A549 (cell line): ENCODE results near the gene SLC25A47.

ENCODE experiments used
- CBX8 ChIP-seq: fragments of 200-600 bp; sonication (generic); IDR thresholded peaks from 2 replicates; pipeline ENCODE4 v1.6.1; 2016
- CTCF ChIP-seq: fragments of >200 bp; sonication (Bioruptor Twin); formaldehyde crosslinking; IDR thresholded peaks from 3 replicates; pipeline ENCODE4 v1.5.1; 2016
- HDAC2 ChIP-seq: fragments of 200-600 bp; sonication (generic); IDR thresholded peaks from 2 replicates; pipeline ENCODE4 v1.6.1; 2016
- POLR2A ChIP-seq: IDR thresholded peaks from 2 replicates; pipeline ENCODE4 v1.6.1; 2012; ENCODE audit warnings: mild to moderate bottlenecking, low read length

DNA sequence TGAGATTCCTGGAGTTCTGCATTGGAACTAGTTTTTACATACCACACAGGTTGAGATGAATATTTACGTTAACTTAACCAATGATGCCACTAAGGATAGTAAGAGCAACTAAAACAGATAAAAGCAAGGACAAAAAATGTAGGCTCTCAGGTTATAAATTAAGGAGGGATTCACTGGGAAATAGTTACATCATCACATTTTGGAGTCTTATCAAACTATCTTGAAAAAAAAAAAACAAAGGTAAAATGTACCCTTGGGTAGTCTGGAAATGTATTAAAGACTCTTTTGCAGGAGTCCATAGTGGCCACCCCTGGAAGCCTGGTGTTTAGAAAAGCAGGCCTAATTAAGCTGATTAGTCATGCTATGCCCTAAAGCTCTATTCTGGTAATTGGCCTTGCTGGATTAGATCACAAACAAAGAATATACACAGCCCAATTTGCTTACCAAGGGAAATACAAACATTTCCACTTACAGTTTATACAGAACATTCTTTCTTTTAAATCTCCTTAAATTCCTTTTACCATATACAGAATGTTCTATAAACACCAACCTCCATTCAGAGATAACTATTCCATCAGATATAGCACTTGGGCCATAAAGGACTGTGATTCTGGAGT, 39.3 kb downstream of the SLC25A47 start:
- TF ChIP-seq HDAC2 (no peak), CTCF (no peak), CBX8 (no peak), POLR2A (no peak)
